ENCODE data around the gene GABRA6. TPM values are rescaled to one million over a fixed set of nuclear protein-coding genes. Genes with fewer than 3 reads are reported as not detected.

GABRA6 gene
- total RNA-seq, 1 donor, result not detected

DNA sequence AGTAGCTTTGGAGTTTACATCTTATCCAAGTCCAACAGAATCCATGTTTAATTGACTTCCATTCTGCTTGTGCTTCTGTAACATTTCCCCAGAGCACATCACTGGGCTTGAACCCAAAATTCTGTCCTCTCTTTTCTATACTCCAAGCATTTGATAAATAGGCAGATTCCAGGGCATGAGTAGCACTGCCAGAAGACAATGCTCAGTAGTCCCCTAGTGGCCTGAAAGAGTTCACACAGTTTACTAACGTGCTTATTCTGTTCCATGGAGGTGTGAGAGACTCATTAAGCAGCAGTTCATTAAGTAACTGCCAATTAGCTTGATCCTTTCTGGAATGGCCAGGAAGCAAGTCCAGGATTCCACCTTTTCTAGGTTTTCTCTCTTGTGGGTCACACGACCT lies 9.4 kb upstream of the GABRA6 start:
- no peak overlapping the region for H3K4me3 ChIP-seq (ENCODE audit: low read depth, low read length)
- no peak for DNase-seq (ENCODE audit: low read depth)
- TF ChIP-seq, protein P1, sequence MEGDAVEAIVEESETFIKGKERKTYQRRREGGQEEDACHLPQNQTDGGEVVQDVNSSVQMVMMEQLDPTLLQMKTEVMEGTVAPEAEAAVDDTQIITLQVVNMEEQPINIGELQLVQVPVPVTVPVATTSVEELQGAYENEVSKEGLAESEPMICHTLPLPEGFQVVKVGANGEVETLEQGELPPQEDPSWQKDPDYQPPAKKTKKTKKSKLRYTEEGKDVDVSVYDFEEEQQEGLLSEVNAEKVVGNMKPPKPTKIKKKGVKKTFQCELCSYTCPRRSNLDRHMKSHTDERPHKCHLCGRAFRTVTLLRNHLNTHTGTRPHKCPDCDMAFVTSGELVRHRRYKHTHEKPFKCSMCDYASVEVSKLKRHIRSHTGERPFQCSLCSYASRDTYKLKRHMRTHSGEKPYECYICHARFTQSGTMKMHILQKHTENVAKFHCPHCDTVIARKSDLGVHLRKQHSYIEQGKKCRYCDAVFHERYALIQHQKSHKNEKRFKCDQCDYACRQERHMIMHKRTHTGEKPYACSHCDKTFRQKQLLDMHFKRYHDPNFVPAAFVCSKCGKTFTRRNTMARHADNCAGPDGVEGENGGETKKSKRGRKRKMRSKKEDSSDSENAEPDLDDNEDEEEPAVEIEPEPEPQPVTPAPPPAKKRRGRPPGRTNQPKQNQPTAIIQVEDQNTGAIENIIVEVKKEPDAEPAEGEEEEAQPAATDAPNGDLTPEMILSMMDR (IDR thresholded peaks at IDR 0.05; ENCODE audit: insufficient read depth, low read length), result no peak

DNA sequence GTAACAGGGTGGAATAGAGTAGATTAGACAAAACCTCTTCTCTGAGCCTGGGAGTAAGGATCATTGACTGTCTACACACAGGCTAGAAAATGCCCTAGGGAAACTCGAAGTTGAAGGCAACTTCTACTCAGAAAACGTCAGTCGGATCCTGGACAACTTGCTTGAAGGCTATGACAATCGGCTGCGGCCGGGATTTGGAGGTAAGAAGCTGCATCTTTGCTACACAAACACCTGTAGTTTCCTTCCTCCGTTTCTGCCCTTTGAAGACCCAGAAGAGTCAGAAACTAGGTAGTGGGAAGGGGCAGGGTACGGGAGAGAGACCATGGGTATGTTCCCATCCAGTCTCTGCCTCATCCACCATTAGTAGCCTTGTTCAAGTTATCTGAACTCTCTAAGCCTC lies 628 bp downstream of the GABRA6 start:
- TF ChIP-seq, protein P1 (IDR thresholded peaks at IDR 0.05; ENCODE audit: insufficient read depth, low read length), result no peak
- DNase-seq (ENCODE audit: low read depth), result no peak
- no peak overlapping the region for H3K4me3 ChIP-seq (ENCODE audit: low read depth, low read length)

DNA sequence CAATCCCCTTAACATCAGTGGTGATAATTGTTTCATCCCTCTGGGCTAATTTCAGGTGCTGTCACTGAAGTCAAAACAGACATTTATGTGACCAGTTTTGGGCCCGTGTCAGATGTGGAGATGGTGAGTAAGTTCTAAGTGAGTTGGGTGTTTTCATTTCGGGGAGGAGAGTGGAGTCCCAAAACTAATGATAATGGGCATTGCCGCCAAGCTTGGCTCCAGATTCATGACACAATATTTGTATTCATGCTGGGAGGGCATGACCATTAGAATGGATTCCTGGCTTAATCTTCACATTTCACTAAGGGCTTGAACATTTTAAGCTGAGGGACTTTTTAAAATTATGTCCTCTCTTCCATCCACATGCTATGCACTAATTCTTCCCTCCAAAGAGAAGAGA lies 1.4 kb downstream of the GABRA6 start:
- TF ChIP-seq, protein P1 (IDR thresholded peaks at IDR 0.05; ENCODE audit: insufficient read depth, low read length), result no peak
- H3K4me3 ChIP-seq (ENCODE audit: low read depth, low read length), result no peak overlapping the region
- no peak for DNase-seq (ENCODE audit: low read depth)

DNA sequence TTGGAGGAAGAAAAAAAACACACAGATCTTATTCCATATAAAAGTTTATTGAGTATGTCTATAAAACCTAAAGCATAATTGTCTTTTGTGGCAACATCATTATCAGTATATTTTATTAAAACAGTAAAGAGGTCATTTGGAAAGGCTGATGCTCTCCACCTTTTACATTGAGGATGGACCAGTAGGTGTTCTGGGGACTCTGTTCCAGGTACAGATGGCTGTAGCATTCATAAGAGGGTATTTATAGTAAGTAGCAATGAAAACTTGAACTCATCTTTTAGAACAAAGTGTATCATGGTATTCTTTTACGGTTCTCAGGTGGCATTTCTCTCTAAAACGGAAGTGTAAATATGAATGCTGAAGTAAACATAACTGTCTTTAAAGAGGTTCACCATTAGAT lies 1.8 kb downstream of the GABRA6 start:
- no peak for DNase-seq (ENCODE audit: low read depth)
- no peak overlapping the region for H3K4me3 ChIP-seq (ENCODE audit: low read depth, low read length)
- TF ChIP-seq, protein P1 (IDR thresholded peaks at IDR 0.05; ENCODE audit: insufficient read depth, low read length), result no peak

DNA sequence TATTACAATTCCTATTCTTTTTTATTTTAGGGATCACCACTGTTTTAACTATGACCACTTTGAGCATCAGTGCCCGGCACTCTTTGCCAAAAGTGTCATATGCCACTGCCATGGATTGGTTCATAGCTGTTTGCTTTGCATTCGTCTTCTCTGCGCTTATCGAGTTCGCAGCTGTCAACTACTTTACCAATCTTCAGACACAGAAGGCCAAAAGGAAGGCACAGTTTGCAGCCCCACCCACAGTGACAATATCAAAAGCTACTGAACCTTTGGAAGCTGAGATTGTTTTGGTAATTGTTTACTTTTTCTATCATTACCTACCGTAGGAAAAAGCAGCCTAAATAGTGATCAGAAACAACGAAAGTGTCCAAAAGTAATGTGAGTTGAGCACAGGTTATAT lies 6.4 kb downstream of the GABRA6 start:
- TF ChIP-seq, protein P1 (IDR thresholded peaks at IDR 0.05; ENCODE audit: insufficient read depth, low read length), result no peak
- no peak for DNase-seq (ENCODE audit: low read depth)
- H3K4me3 ChIP-seq (ENCODE audit: low read depth, low read length), result no peak overlapping the region

DNA sequence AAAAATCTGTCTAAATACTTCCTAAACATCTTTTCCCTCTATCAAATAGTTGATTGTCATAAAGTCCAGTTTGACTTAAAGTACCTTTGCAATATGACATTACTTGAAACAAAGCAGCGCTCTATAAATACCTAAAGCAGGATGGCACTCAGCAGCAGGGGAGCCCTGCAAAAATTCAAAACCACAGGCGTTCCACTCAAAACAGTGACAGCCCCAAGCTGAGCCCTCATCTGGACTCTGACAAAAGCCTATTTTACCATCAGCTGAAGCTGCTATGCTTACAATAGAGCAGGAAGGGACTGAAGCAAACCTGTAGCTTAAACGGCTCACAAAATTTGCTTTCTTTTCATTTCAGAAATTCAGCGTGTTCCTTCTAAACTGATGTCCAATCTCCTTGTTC lies 11.5 kb downstream of the GABRA6 start:
- H3K4me3 ChIP-seq (ENCODE audit: low read depth, low read length), result no peak overlapping the region
- TF ChIP-seq, protein P1 (IDR thresholded peaks at IDR 0.05; ENCODE audit: insufficient read depth, low read length), result no peak
- no peak for DNase-seq (ENCODE audit: low read depth)

DNA sequence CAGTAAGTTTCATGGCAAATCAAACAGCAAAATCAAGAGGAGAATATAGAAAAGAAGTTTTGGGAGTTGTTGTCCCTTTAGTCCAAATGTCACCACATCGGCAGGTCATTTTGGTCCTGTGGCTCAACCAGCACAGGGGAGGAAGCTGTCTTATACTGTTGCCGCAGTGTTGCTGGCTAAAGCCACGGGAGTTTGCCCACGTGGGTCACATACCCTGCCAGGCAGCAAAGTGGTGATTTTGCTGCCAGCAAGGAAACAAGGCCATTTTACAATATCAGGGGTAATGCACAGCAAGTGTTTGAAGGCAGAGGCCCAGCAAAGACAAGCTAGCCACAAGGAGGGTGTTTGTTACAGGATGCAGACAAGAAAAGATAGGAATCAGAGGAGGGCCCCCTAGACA lies 14.5 kb downstream of the GABRA6 start:
- TF ChIP-seq, protein P1 (IDR thresholded peaks at IDR 0.05; ENCODE audit: insufficient read depth, low read length), result no peak
- no peak for DNase-seq (ENCODE audit: low read depth)

More for the DNA sequence above, 14.5 kb downstream of the GABRA6 start:
- H3K4me3 ChIP-seq (ENCODE audit: low read depth, low read length), result no peak overlapping the region

Measured in fibroblast of the aortic adventitia (primary cell).